Bronchial epithelial cell (primary cell): ENCODE results near the gene MYOF. TPM values are rescaled to one million over a fixed set of nuclear protein-coding genes. Genes with fewer than 3 reads are reported as not detected.
A peak's percentile ranks its signal among the peaks of the same experiment; 100 is the strongest.

ENCODE experiments used
- DNase-seq: peaks from one replicate; pipeline ENCODE4 v3.0.0-alpha.2; 2010; ENCODE audit warnings: low read depth
- FAIRE-seq: peaks from 2 replicates; lab custom pipeline; 2011; peaks lifted over from hg19 to GRCh38; lab: Jason Lieb, UNC
- H3K27me3 ChIP-seq: 2 replicates; pipeline ENCODE4 v1.5.1; 2011; ENCODE audit warnings: low read length; ENCODE audit not compliant: control insufficient read depth, insufficient read depth
- H3K36me3 ChIP-seq: 2 replicates; pipeline ENCODE4 v1.5.1; 2011; ENCODE audit warnings: low read length; ENCODE audit not compliant: control insufficient read depth, insufficient read depth
- H3K4me3 ChIP-seq: 2 replicates; pipeline ENCODE4 v1.5.1; 2011; ENCODE audit warnings: mild to moderate bottlenecking, low read depth, low read length, control low read depth
- total RNA-seq: library from RNA; depleted of rRNA; stranded (reverse); fragments of >200 nt; gene quantifications from 2 replicates; pipeline ENCODE4 v1.2.1, GENCODE V29; 2014
- TF ChIP-seq, protein P1 (sequence below): IDR thresholded peaks from 2 replicates; pipeline ENCODE4 v1.5.1; 2011; ENCODE audit warnings: mild to moderate bottlenecking, moderate library complexity, low read length, control low read depth, inconsistent platforms; ENCODE audit not compliant: insufficient read depth, severe bottlenecking

The MYOF gene
- total RNA-seq, 1 donor from 2014 or later, result 133 TPM

DNA sequence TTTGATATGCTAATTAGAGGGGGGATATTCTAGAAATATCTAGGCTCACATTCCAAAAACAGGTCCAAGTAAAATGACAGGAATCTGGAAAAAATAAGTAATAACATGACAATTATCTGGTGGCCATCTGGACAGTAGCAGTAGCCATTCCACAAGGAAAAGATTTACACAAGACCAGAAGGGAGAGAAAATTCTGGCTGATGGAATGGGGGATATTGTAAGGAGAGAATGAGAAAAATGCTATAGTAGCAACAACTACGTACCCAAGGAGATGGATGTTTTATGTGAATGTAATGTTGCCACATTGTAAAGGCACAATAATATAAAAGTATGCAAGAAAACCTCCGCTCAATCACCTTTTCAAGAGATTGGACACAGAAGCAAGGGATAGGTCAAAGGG, 5.4 kb downstream of the MYOF start:
- Histone ChIP-seq H3K27me3 (no peaks in the 10 kb centered on the region), H3K36me3 (peaks cover 5% of the 10 kb centered on the region), H3K4me3 (no peak overlapping the region)
- FAIRE-seq, result no peak
- DNase-seq, result no peak
- TF ChIP-seq, protein P1, sequence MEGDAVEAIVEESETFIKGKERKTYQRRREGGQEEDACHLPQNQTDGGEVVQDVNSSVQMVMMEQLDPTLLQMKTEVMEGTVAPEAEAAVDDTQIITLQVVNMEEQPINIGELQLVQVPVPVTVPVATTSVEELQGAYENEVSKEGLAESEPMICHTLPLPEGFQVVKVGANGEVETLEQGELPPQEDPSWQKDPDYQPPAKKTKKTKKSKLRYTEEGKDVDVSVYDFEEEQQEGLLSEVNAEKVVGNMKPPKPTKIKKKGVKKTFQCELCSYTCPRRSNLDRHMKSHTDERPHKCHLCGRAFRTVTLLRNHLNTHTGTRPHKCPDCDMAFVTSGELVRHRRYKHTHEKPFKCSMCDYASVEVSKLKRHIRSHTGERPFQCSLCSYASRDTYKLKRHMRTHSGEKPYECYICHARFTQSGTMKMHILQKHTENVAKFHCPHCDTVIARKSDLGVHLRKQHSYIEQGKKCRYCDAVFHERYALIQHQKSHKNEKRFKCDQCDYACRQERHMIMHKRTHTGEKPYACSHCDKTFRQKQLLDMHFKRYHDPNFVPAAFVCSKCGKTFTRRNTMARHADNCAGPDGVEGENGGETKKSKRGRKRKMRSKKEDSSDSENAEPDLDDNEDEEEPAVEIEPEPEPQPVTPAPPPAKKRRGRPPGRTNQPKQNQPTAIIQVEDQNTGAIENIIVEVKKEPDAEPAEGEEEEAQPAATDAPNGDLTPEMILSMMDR, result no peak

DNA sequence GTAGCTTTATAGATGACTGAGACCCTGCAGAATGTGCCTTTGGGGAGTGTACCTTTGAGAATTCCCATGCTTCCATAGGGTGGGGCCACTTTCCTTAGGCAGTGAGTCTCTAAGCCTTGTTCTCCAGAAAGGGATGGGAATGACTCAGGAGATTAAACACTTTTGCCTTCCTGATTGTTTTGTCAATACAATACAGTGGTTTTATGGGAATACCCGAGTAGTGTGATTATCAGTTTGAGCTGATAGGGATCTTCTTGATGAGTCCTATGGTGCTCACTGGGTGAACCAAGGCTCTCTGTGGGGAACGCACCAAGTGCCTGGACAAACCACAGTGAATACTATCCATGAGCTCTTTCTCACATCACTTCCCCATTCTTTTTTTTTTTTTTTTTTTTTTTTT, 6.3 kb downstream of the MYOF start:
- FAIRE-seq, result no peak
- peak; percentile 94 for DNase-seq
- no peak overlapping the region for H3K4me3 ChIP-seq
- peaks cover 5% of the 10 kb centered on the region for H3K36me3 ChIP-seq
- no peaks in the 10 kb centered on the region for H3K27me3 ChIP-seq
- TF ChIP-seq, protein P1, result no peak

DNA sequence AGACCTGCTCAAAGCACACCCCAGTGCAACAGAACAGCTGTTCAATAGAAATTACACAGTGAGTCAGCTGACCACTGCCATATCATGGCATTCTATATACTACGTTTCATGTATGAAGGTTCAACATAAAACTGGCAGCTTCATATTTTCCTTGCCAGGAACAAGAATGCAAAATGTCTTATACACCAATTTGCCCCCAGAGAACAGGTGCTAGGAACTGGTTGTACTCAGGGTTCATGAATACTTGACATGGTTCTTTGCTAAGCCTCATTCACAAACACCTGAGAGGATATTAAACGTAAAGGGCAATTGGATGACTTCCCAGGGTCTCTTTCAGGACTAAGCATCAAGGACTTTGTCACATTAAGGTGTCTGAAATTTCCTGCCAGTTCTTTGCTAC, 6.9 kb downstream of the MYOF start:
- Histone ChIP-seq H3K4me3 (no peak overlapping the region), H3K36me3 (peaks cover 5% of the 10 kb centered on the region), H3K27me3 (no peaks in the 10 kb centered on the region)
- FAIRE-seq, result no peak
- TF ChIP-seq, protein P1, result no peak
- peak; percentile 44 for DNase-seq

DNA sequence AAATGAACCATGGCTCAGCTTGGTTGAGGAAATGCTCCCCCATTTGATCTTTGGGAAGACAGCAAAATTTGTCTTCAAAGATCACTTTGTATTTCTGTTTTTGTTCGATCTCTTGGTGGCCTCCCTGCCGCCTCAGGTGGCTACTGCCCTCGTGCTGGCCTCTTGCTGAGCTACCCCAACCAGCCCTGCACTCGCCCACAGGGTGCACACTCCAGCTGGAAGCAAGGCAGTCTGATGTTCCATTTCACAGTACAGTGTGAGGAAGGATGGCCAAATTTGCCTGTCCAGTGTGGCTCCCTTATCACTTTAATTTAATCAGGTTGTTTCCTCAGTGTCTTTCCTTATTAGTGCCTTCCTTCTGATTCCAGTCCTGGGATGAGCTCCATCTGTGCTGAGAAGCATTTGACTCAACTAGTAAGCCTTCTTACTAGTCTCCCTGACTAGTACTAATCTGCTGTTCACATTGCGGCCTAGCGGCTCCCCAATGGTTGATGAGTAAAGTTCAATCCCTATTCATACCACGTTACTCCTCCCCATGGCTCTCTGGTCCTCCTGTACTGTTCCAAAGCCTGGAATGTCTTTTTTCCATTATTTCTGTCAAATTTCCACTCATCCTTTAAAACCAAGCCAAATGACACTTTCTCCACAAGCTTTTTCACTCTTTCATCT, 8.2 kb downstream of the MYOF start:
- DNase-seq (no peak), FAIRE-seq (no peak)
- Histone ChIP-seq H3K4me3 (no peak overlapping the region), H3K36me3 (peaks cover 8% of the 10 kb centered on the region), H3K27me3 (no peaks in the 10 kb centered on the region)
- TF ChIP-seq, protein P1, result no peak

DNA sequence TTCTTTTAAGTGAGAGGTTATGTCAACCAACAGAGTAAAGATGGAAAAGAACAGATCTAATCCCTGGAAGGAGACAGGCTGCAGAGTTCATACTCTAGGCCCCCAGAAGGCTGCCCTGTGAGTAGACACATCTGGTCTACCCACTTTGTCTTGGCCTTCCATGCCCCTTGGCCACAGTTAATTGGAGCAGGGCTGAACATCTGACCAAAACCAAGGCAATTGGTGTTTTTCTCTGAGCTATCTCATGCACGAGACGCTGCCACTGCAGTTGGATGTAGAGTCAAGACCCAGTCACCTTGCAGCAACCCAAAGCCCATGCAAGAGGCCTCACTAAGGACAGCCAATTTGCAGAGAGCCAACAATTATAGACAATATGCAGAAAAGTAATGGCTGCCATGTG, 9.0 kb downstream of the MYOF start:
- FAIRE-seq, result no peak
- no peak for DNase-seq
- TF ChIP-seq, protein P1, result no peak
- H3K4me3 ChIP-seq, result no peak overlapping the region
- H3K36me3 ChIP-seq, result peaks cover 8% of the 10 kb centered on the region
- no peaks in the 10 kb centered on the region for H3K27me3 ChIP-seq
